G401 (cell line): ENCODE results near the gene PTPRT. TPM values are rescaled to one million over a fixed set of nuclear protein-coding genes. Genes with fewer than 3 reads are reported as not detected.

ENCODE experiments used
- DNase-seq: peaks from one replicate; pipeline ENCODE4 v3.0.0-alpha.2; 2015; ENCODE audit warnings: low spot score
- in situ Hi-C: cut with HindIII; loops from 2 replicates; pipeline ENCODE4 v1.10.0; 2016; ENCODE audit warnings: low sequenced_read_pairs, mixed read lengths
- total RNA-seq: library from RNA; depleted of rRNA; stranded (reverse); fragments of >200 nt; shearing (Covaris generic); gene quantifications from 2 replicates; pipeline ENCODE4 v1.2.3, GENCODE V29; 2014

PTPRT gene
- total RNA-seq, 1 experiment from 2014 or later, result under 0.01 TPM

- no peak for DNase-seq
- in situ Hi-C loops, result no loop called here
Measured at GRCh38 chr20:42346189-42347170, 843.2 kb downstream of the PTPRT start.

GRCh38 chr20:42341654-42342053 is 848.1 kb downstream of the PTPRT start:
- in situ Hi-C loops, result no loop called here
- DNase-seq, result no peak

GRCh38 chr20:42340368-42340767 is 849.3 kb downstream of the PTPRT start:
- no peak for DNase-seq
- in situ Hi-C loops, result no loop called here

GRCh38 chr20:42338294-42339201 is 851.2 kb downstream of the PTPRT start:
- in situ Hi-C loops, result no loop called here
- no peak for DNase-seq

GRCh38 chr20:42336576-42336975 is 853.1 kb downstream of the PTPRT start:
- no peak for DNase-seq
- in situ Hi-C loops, result no loop called here

GRCh38 chr20:42319252-42320013 is 870.3 kb downstream of the PTPRT start:
- in situ Hi-C loops, result no loop called here
- no peak for DNase-seq

- no peak for DNase-seq
- in situ Hi-C loops, result no loop called here
Measured at GRCh38 chr20:42313704-42314103, 876.0 kb downstream of the PTPRT start.

GRCh38 chr20:42309050-42309449 is 880.7 kb downstream of the PTPRT start:
- no peak for DNase-seq
- in situ Hi-C loops, result no loop called here

- in situ Hi-C loops, result no loop called here
- no peak for DNase-seq
Measured at GRCh38 chr20:42308171-42308570, 881.5 kb downstream of the PTPRT start.

- DNase-seq, result no peak
- in situ Hi-C loops, result no loop called here
Measured at GRCh38 chr20:42295592-42295991, 894.1 kb downstream of the PTPRT start.

- in situ Hi-C loops, result no loop called here
- DNase-seq, result no peak
Measured at GRCh38 chr20:42294976-42295375, 894.7 kb downstream of the PTPRT start.

GRCh38 chr20:42281801-42282200 is 907.9 kb downstream of the PTPRT start:
- DNase-seq, result no peak
- in situ Hi-C loops, result no loop called here

- in situ Hi-C loops, result no loop called here
- DNase-seq, result no peak
Measured at GRCh38 chr20:42276718-42277602, 912.7 kb downstream of the PTPRT start.

GRCh38 chr20:42274986-42275385 is 914.7 kb downstream of the PTPRT start:
- DNase-seq, result no peak
- in situ Hi-C loops, result no loop called here

- no peak for DNase-seq
- in situ Hi-C loops, result no loop called here
Measured at GRCh38 chr20:42272516-42272915, 917.2 kb downstream of the PTPRT start.

- in situ Hi-C loops, result no loop called here
- DNase-seq, result no peak
Measured at GRCh38 chr20:42270539-42270938, 919.2 kb downstream of the PTPRT start.

- DNase-seq, result no peak
- in situ Hi-C loops, result no loop called here
Measured at GRCh38 chr20:42267793-42268384, 921.8 kb downstream of the PTPRT start.

GRCh38 chr20:42261766-42262270 is 927.9 kb downstream of the PTPRT start:
- DNase-seq, result no peak
- in situ Hi-C loops, result no loop called here
